ENCODE measurements around the gene ZNF329. TPM values are rescaled to one million over a fixed set of nuclear protein-coding genes. Genes with fewer than 3 reads are reported as not detected.

ZNF329 gene
- total RNA-seq, 1 experiment from 2014 or later = 1.7 TPM

Other genes starting within 250 kb of the ZNF329 start
- 6.8 TPM for gene ZNF417, start 234.2 kb downstream of the ZNF329 start, total RNA-seq (2021; ENCODE audit: unreplicated experiment)
- not detected for gene ZNF418, start 215.4 kb downstream of the ZNF329 start, total RNA-seq (2021; ENCODE audit: unreplicated experiment)
- gene ZNF256, start 203.1 kb downstream of the ZNF329 start, total RNA-seq (2021; ENCODE audit: unreplicated experiment) = not detected
- not detected for gene C19orf18, start 176.3 kb downstream of the ZNF329 start, total RNA-seq (2021; ENCODE audit: unreplicated experiment)
- 0.05 TPM for gene ZNF606, start 148.0 kb downstream of the ZNF329 start, total RNA-seq (2021; ENCODE audit: unreplicated experiment)
- gene ZSCAN1, start 116.8 kb downstream of the ZNF329 start, total RNA-seq (2021; ENCODE audit: unreplicated experiment) = not detected
- gene ZNF135, start 91.5 kb downstream of the ZNF329 start, total RNA-seq (2021; ENCODE audit: unreplicated experiment) = not detected
- gene ZSCAN18, start 52.6 kb downstream of the ZNF329 start, total RNA-seq (2021; ENCODE audit: unreplicated experiment) = 0.12 TPM
- gene ZNF274, start 32.3 kb upstream of the ZNF329 start, total RNA-seq (2021; ENCODE audit: unreplicated experiment) = 7.8 TPM
- gene ZNF544, start 78.1 kb upstream of the ZNF329 start, total RNA-seq (2021; ENCODE audit: unreplicated experiment) = 46.3 TPM
- 6.4 TPM for gene ZNF8, start 128.2 kb upstream of the ZNF329 start, total RNA-seq (2021; ENCODE audit: unreplicated experiment)
- 28.1 TPM for gene ERVK3-1, start 154.6 kb upstream of the ZNF329 start, total RNA-seq (2021; ENCODE audit: unreplicated experiment)
- gene ZSCAN22, start 176.2 kb upstream of the ZNF329 start, total RNA-seq (2021; ENCODE audit: unreplicated experiment) = 4.6 TPM
- gene A1BG, start 202.7 kb upstream of the ZNF329 start, total RNA-seq (2021; ENCODE audit: unreplicated experiment) = 1.2 TPM
- 5.1 TPM for gene ZNF497, start 212.0 kb upstream of the ZNF329 start, total RNA-seq (2021; ENCODE audit: unreplicated experiment)
- 3.2 TPM for gene ZNF837, start 230.2 kb upstream of the ZNF329 start, total RNA-seq (2021; ENCODE audit: unreplicated experiment)
- gene RPS5, start 236.5 kb upstream of the ZNF329 start, total RNA-seq (2021; ENCODE audit: unreplicated experiment) = 1,982 TPM
- gene RNF225, start 244.9 kb upstream of the ZNF329 start, total RNA-seq (2021; ENCODE audit: unreplicated experiment) = 1.2 TPM